Adrenal gland (tissue), 12 donors: Measurements from ENCODE around the gene RUFY1. TPM values are rescaled to one million over a fixed set of nuclear protein-coding genes. Genes with fewer than 3 reads are reported as not detected.

Source experiments
- DNase-seq, 7 donors: peaks; one replicate each; pipeline ENCODE4 v3.0.0-alpha.2; 2019 to 2020
- H3K27ac ChIP-seq, 5 donors: fragments of 200-600 bp; sonication (generic) in 4 of 5; 1 replicate in 3 of 5; 2 replicates in 2 of 5; pipeline versions ENCODE4 v1.5.1 to v1.8.0; 2016 to 2020; ENCODE audit warnings: mild to moderate bottlenecking in 1 of 5
- H3K27me3 ChIP-seq: fragments of 200-600 bp; 2 replicates; pipeline ENCODE4 v1.8.0; 2021
- H3K36me3 ChIP-seq, 2 donors: fragments of 200-600 bp; replicated peaks in 1 of 2; 1 replicate in 1 of 2; 2 replicates in 1 of 2; pipeline versions ENCODE4 v1.5.1 to v1.8.0; 2018 to 2022
- H3K4me1 ChIP-seq, 2 donors: fragments of 200-600 bp; replicated peaks in 1 of 2; 1 replicate in 1 of 2; 2 replicates in 1 of 2; pipeline versions ENCODE4 v1.5.1 to v1.8.0; 2018 to 2021
- H3K4me3 ChIP-seq, 4 donors: fragments of 200-600 bp; sonication (generic) in 3 of 4; one replicate each; pipeline ENCODE4 v1.5.1; 2016 to 2018
- H3K9me3 ChIP-seq, 3 donors: fragments of 200-600 bp; sonication (generic) in 1 of 3; replicated peaks in 1 of 3; 1 replicate in 2 of 3; 2 replicates in 1 of 3; pipeline versions ENCODE4 v1.5.1 to v1.8.0; 2016 to 2021
- CTCF ChIP-seq, 6 experiments: fragments of 450-650 bp in 4 of 6; fragments of 200-600 bp in 2 of 6; sonication (generic) in 1 of 6; IDR thresholded peaks; 1 replicate in 5 of 6; 2 replicates in 1 of 6; pipeline versions ENCODE4 v1.5.1 to v1.8.0; 2016 to 2021; ENCODE audit warnings: antibody characterized with exemption in 6 of 6, mild to moderate bottlenecking in 2 of 6, moderate library complexity in 1 of 6
- POLR2A ChIP-seq, 2 donors: fragments of 450-650 bp; IDR thresholded peaks; one replicate each; pipeline ENCODE4 v1.6.1; 2017; ENCODE audit warnings: antibody characterized with exemption in 2 of 2, mild to moderate bottlenecking in 2 of 2, moderate library complexity in 1 of 2
- WGBS, 4 donors: extraction: QIAGEN DNeasy Blood & Tissue Kit in 2 of 4; methylation state at CpG; one replicate each; pipeline versions ENCODE4 v1.1.5 to v1.1.7; 2013 to 2017; 5-methylcytosine and 5-hydroxymethylcytosine counted together
- intact Hi-C, 2 donors: fragments of 100-400 bp; cut with DNase I; formaldehyde crosslinking; loops; one replicate each; pipeline versions ENCODE4 v1.14.1 to v1.15.0; 2022 to 2023
- polyA plus RNA-seq, 3 donors: library from polyadenylated mRNA; stranded (reverse); fragments of 200-250 nt in 2 of 3; fragments of 350-450 nt in 1 of 3; fragmentation: Illumina TruSeq in 1 of 3; extraction: RNeasy Lipid Tissue Mini Kit (QIAGEN cat#74804) in 1 of 3; gene quantifications; one replicate each; pipeline ENCODE4 v1.2.3, GENCODE V29; 2013 to 2014
- total RNA-seq, 9 donors: library from RNA; depleted of rRNA in 4 of 9; stranded (reverse); fragments of >200 nt in 4 of 9; fragments of 120-200 nt in 1 of 9; fragmentation: NEBNext Ultra II Directional in 1 of 9; extraction: Animal tissue kit (Norgen Biotek cat#: 25700) in 1 of 9; gene quantifications; one replicate each; pipeline versions ENCODE4 v1.1.0 to v1.2.4, GENCODE V29; 2013 to 2023
- donor health status: healthy with polysubstance abuse.
- donor health status: Bipolar disorder and iron deficiency.
- donor health status: DM: yes; HTN: yes; CAD: no.
- donor health status: DM: no; HTN: no; CAD: no.
- donor health status: DM: no; HTN: no; CAD: no.
- donor health status: DM: yes; HTN: yes; CAD: no.

RUFY1 gene
- total and polyA plus RNA-seq, 12 donors: 43.7 to 83.9 (median 56.7) TPM

GRCh38 chr5:179504600-179505396 lies 45.6 kb upstream of the RUFY1 start:
- Histone ChIP-seq H3K9me3 (no peaks in the 10 kb centered on the region), H3K36me3 (no peaks in the 10 kb centered on the region), H3K27ac (no peak overlapping the region), H3K4me1 (no peaks in the 10 kb centered on the region), H3K27me3 (no peaks in the 10 kb centered on the region), H3K4me3 (no peak overlapping the region)
- TF ChIP-seq POLR2A (IDR thresholded peaks at IDR 0.05): no peak
- 67 to 74% (median 70%) methylated on average over 9 to 17 of the region's 17 CpGs for WGBS, 4 donors
- intact Hi-C loops: no loop called here
- DNase-seq: no peak

GRCh38 chr5:179505636-179506261 lies 44.6 kb upstream of the RUFY1 start:
- 86 to 94% (median 88%) methylated on average over 8 to 12 of the region's 12 CpGs for WGBS, 4 donors
- H3K9me3 ChIP-seq: no peaks in the 10 kb centered on the region
- no peak overlapping the region for H3K27ac ChIP-seq
- TF ChIP-seq CTCF (IDR thresholded peaks at IDR 0.05): no peak
- no peak for TF ChIP-seq POLR2A (IDR thresholded peaks at IDR 0.05)
- H3K4me1 ChIP-seq: no peaks in the 10 kb centered on the region
- no peak overlapping the region for H3K4me3 ChIP-seq
- no peak for DNase-seq
- no peaks in the 10 kb centered on the region for H3K27me3 ChIP-seq
- no peaks in the 10 kb centered on the region for H3K36me3 ChIP-seq
- intact Hi-C loops: no loop called here

- intact Hi-C loops: no loop called here
- Histone ChIP-seq H3K36me3 (no peaks in the 10 kb centered on the region), H3K27ac (no peak overlapping the region), H3K4me3 (no peak overlapping the region), H3K27me3 (no peaks in the 10 kb centered on the region), H3K9me3 (no peaks in the 10 kb centered on the region), H3K4me1 (no peaks in the 10 kb centered on the region)
- 39 to 51% (median 41%) methylated on average over 4 of the region's 4 CpGs for WGBS, 4 donors
- TF ChIP-seq CTCF (IDR thresholded peaks at IDR 0.05) (no peak), POLR2A (IDR thresholded peaks at IDR 0.05) (no peak)
- DNase-seq: no peak
These were observed 41.1 kb upstream of the RUFY1 start for GRCh38 chr5:179509239-179509638.

GRCh38 chr5:179509845-179510244 lies 40.5 kb upstream of the RUFY1 start:
- no peak for DNase-seq
- Histone ChIP-seq H3K27me3 (no peaks in the 10 kb centered on the region), H3K9me3 (no peaks in the 10 kb centered on the region), H3K4me1 (no peaks in the 10 kb centered on the region), H3K27ac (no peak overlapping the region), H3K4me3 (no peak overlapping the region), H3K36me3 (no peaks in the 10 kb centered on the region)
- TF ChIP-seq POLR2A (IDR thresholded peaks at IDR 0.05): no peak
- TF ChIP-seq CTCF (IDR thresholded peaks at IDR 0.05): no peak
- intact Hi-C loops: no loop called here
- WGBS, 4 donors: 61 to 70% (median 65%) methylated on average over 1 of the region's 1 CpG
